Stimulated activated CD4-positive, alpha-beta T cell treated with anti-CD3 and anti-CD28 coated beads, TNF-alpha, amount 100 ng/mL, for 4 hours (primary cell): Measurements from ENCODE around the gene HNF1A.

ENCODE experiments used
- DNase-seq, 3 experiments: peaks; one replicate each; pipeline ENCODE4 v3.0.0-alpha.2; 2020; ENCODE audit warnings: low read depth in 3 of 3

Gene HNF1A

DNA sequence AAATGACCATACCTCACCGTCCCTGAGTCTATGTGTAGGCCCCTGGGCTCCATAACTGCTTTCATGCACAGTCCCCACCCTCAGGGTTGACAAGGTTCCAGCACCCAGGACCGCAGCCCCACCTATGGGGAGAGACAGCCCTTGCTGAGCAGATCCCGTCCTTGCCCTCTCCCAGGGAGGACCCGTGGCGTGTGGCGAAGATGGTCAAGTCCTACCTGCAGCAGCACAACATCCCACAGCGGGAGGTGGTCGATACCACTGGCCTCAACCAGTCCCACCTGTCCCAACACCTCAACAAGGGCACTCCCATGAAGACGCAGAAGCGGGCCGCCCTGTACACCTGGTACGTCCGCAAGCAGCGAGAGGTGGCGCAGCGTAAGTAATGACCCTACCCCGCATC lies 10.3 kb downstream of the HNF1A start:
- no peak for DNase-seq

DNA sequence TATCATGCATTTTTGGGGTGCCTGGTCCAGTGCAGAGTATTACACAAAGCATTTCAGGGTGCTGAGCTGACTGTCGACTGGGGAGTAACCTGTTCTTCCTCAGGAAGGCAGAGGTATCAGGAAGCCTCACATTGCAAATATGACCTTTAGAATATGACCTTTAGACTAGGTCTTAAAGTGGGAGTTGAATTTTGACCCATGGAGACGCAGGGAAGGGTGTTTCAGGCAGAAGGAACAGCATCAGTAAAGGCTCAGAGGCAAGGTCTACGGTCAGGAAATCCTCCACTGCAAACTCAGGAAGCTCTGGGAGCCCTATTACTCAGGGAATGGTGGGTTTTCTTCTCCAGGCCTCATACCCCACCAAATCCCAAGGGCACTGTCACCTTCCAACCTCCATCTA lies 11.3 kb downstream of the HNF1A start:
- no peak for DNase-seq

- DNase-seq = no peak
Observed at GRCh38 chr12:120990487-120991055, 12.2 kb downstream of the HNF1A start.

DNA sequence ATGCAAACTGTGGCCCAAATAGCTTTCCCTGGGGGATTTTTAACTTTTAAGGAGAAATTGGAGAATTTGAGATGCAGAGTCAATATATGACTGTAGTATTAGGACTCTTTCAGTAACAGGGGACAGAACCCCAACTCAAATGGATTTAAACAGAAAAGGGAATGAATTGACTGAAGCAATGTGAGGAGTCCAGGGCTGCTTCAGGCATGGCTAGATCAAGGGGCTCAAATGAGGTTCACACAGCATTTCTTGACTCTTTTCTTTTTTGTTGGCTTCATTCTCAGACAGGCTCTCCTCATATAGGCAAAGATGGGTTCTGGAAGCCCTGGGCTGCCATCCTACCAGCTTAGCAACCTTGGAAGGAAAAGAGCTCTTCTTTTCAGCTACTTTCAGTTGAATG lies 13.6 kb downstream of the HNF1A start:
- DNase-seq = no peak

DNA sequence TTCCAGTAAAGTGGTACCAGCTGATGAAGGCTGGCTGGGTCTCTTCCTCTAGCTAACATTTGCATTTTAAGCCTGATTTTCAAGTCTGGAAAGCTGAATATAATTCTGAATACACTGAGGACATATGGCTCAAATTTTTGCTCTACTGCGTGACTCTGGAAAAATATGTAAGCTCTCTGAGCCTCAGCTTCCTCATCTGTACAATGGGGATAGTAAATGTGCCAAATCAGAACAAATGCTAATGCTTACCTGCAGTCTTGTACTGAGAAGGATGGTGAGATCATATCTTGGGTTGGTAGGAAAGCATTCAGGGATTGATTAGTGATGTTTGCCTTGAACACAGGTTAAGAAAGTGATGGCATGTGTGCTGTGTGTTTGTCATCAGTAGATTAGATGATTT lies 14.6 kb downstream of the HNF1A start:
- DNase-seq = no peak

DNA sequence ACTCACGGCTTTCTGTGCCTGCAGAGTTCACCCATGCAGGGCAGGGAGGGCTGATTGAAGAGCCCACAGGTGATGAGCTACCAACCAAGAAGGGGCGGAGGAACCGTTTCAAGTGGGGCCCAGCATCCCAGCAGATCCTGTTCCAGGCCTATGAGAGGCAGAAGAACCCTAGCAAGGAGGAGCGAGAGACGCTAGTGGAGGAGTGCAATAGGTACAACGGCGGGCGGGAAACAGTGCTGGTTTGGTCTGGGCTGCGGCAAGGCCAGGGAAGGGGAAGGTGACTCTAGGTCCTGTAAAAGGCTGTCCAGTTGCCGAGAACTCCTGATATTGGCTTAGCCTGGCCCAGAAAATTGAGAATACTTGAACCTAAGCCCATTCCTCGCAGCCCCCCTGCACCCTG lies 15.2 kb downstream of the HNF1A start:
- DNase-seq = no peak

- no peak for DNase-seq
Observed at GRCh38 chr12:120994059-120994458, 15.7 kb downstream of the HNF1A start.

GRCh38 chr12:120994589-120995337 lies 16.4 kb downstream of the HNF1A start:
- no peak for DNase-seq

DNA sequence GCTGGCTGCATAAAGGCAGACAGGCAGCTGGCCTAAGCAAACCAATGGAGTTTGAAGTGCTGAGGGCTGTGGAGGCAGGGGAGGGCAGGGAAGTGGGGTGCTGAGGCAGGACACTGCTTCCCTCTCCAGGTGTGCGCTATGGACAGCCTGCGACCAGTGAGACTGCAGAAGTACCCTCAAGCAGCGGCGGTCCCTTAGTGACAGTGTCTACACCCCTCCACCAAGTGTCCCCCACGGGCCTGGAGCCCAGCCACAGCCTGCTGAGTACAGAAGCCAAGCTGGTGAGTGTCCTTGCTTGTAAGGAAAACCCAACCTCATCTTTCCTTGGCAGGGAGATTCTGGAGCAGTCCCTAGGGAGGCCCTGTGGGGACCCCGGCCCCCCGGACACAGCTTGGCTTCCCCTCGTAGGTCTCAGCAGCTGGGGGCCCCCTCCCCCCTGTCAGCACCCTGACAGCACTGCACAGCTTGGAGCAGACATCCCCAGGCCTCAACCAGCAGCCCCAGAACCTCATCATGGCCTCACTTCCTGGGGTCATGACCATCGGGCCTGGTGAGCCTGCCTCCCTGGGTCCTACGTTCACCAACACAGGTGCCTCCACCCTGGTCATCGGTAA lies 17.9 kb downstream of the HNF1A start:
- no peak for DNase-seq

DNA sequence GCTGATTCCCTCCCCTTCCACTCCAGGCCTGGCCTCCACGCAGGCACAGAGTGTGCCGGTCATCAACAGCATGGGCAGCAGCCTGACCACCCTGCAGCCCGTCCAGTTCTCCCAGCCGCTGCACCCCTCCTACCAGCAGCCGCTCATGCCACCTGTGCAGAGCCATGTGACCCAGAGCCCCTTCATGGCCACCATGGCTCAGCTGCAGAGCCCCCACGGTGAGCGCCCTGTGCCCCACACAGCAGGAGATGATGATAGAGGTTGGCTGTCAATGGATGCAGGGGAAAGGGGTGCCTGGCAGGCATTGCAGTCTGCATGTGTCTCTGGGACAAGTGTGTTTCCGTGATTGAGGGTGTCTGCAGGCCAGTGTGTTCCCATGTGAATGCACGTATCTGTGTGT lies 19.1 kb downstream of the HNF1A start:
- no peak for DNase-seq

- DNase-seq = no peak
Observed at GRCh38 chr12:120998435-120998834, 20.1 kb downstream of the HNF1A start.

- no peak for DNase-seq
Observed at GRCh38 chr12:120999191-121000120, 21.1 kb downstream of the HNF1A start.

DNA sequence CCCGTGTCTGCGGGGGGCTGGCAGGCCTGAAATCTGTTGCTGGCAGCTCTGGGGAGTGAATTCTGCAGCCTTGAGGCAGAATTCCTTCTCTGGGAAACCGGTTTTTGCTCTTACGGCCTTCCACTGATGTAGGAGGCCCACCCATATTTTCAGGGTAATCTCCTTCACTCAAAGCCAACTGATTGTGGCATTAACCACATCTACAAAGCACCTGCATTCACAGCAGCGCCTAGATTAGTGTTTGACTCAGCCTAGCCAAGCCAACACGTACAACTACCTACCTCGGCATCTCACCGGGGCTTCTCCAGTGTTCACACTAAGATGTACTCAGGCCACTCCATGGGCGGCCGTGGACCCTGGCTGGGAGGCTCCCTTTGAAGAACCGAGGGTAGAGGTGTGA lies 22.2 kb downstream of the HNF1A start:
- no peak for DNase-seq

- DNase-seq = no peak
Observed at GRCh38 chr12:121001060-121001459, 22.7 kb downstream of the HNF1A start.

DNA sequence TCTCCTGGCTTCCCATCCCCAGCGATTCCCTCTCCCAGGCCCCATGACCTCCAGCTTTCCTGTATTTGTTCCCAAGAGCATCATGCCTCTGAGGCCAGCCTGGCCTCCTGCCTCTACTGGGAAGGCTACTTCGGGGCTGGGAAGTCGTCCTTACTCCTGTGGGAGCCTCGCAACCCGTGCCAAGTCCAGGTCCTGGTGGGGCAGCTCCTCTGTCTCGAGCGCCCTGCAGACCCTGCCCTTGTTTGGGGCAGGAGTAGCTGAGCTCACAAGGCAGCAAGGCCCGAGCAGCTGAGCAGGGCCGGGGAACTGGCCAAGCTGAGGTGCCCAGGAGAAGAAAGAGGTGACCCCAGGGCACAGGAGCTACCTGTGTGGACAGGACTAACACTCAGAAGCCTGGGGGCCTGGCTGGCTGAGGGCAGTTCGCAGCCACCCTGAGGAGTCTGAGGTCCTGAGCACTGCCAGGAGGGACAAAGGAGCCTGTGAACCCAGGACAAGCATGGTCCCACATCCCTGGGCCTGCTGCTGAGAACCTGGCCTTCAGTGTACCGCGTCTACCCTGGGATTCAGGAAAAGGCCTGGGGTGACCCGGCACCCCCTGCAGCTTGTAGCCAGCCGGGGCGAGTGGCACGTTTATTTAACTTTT lies 23.6 kb downstream of the HNF1A start:
- DNase-seq = no peak

DNA sequence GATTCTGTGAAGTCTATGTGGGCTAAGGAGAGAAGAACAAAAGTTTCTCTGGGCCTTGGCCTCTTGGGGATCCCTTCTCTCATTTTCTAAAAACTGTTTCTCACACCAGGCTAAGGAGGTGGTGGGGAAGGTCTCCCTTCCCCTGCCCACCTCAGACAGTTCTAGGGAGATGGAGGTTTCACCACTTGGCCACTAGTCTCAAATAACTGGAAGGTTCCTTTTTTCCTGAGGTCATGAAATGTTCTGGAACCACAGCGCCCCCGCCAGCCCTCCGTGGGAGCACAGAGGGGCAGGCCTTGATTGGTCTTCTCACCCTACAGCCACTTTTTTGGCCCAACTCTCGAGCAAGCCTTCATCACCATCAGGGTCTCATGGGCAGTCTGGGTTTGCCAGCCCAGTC lies 25.3 kb downstream of the HNF1A start:
- DNase-seq = no peak

DNA sequence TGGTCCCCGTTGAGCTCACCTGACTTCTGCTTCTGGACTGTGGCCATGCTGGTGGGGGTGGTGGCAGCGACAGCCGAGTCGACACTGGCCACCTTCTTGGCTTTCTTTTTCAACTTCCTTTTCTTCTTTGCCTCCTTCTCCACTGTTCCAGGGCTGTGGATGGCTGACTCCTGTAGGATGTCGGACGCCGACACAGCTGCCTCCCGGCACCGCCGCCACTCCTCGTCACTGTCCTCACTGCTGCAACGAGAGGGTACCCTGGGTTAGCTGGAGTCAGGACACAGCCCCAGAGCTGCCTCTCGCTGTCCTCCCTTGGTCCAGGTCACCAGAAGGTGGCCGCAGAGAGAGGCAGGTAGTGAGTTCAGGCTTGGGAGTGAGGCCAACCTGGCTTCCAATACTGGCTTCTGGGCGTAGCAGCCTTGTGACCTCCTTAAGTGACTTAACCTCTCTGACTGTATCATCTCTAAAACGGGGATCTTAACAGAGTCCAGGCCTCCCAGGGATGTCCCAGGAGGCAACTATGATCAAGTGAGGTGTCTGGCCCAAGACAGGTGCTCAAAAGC lies 26.0 kb downstream of the HNF1A start:
- DNase-seq = no peak

GRCh38 chr12:121005346-121005815 lies 27.0 kb downstream of the HNF1A start:
- peak in 1 of 3 experiments; percentile 18 for DNase-seq

- DNase-seq = no peak
Observed at GRCh38 chr12:121008347-121009098, 30.2 kb downstream of the HNF1A start.

- no peak for DNase-seq
Observed at GRCh38 chr12:121009741-121010140, 31.4 kb downstream of the HNF1A start.

GRCh38 chr12:121010860-121011259 lies 32.5 kb downstream of the HNF1A start:
- no peak for DNase-seq
